ENCODE results near the gene ATOH8.

The ATOH8 gene

GRCh38 chr2:85773692-85774091, 19.9 kb downstream of the ATOH8 start:
- DNase-seq = no peak

- DNase-seq = no peak
Measured at GRCh38 chr2:85774126-85774978, 20.6 kb downstream of the ATOH8 start.

- no peak for DNase-seq
Measured at GRCh38 chr2:85775406-85776381, 21.9 kb downstream of the ATOH8 start.

- DNase-seq = no peak
Measured at GRCh38 chr2:85776672-85777071, 22.9 kb downstream of the ATOH8 start.

- no peak for DNase-seq
Measured at GRCh38 chr2:85777441-85777861, 23.7 kb downstream of the ATOH8 start.

- DNase-seq = no peak
Measured at GRCh38 chr2:85778646-85779379, 25.0 kb downstream of the ATOH8 start.

- no peak for DNase-seq
Measured at GRCh38 chr2:85779641-85780315, 26.0 kb downstream of the ATOH8 start.

- no peak for DNase-seq
Measured at GRCh38 chr2:85780316-85781012, 26.7 kb downstream of the ATOH8 start.

GRCh38 chr2:85781013-85781332, 27.2 kb downstream of the ATOH8 start:
- no peak for DNase-seq

- no peak for DNase-seq
Measured at GRCh38 chr2:85783796-85784195, 30.0 kb downstream of the ATOH8 start.

- no peak for DNase-seq
Measured at GRCh38 chr2:85784474-85784986, 30.7 kb downstream of the ATOH8 start.

GRCh38 chr2:85785027-85785822, 31.4 kb downstream of the ATOH8 start:
- no peak for DNase-seq

GRCh38 chr2:85785871-85786270, 32.1 kb downstream of the ATOH8 start:
- no peak for DNase-seq

- no peak for DNase-seq
Measured at GRCh38 chr2:85786444-85786843, 32.7 kb downstream of the ATOH8 start.

GRCh38 chr2:85786865-85787264, 33.1 kb downstream of the ATOH8 start:
- no peak for DNase-seq

- DNase-seq = no peak
Measured at GRCh38 chr2:85787282-85787980, 33.6 kb downstream of the ATOH8 start.

GRCh38 chr2:85787981-85788340, 34.2 kb downstream of the ATOH8 start:
- DNase-seq = no peak

- no peak for DNase-seq
Measured at GRCh38 chr2:85788603-85789002, 34.8 kb downstream of the ATOH8 start.

- DNase-seq = no peak
Measured at GRCh38 chr2:85789271-85789670, 35.5 kb downstream of the ATOH8 start.

GRCh38 chr2:85790032-85790431, 36.2 kb downstream of the ATOH8 start:
- DNase-seq = no peak
